HEK293 (cell line): ENCODE data around the gene UBE2E1.

Source experiments
- CTCF ChIA-PET: fragments of 350-600 bp; formaldehyde crosslinking; extraction: SDS; loops from one replicate; lab custom pipeline; 2021; ENCODE audit warnings: antibody characterized with exemption; lab: Yijun Ruan, JAX
- POLR2A ChIA-PET: fragments of 300-600 bp; formaldehyde crosslinking; extraction: SDS; loops from one replicate; lab custom pipeline; 2020; ENCODE audit warnings: antibody characterized with exemption, inconsistent platforms; lab: Yijun Ruan, JAX
- H3K27ac ChIP-seq: fragments of 200-500 bp; sonication (Bioruptor generic); 2 replicates; pipeline ENCODE4 v1.5.1; 2014; ENCODE audit warnings: low read depth, low read length, control low read depth, inconsistent platforms; ENCODE audit errors: extremely low read depth
- H3K36me3 ChIP-seq, 2 experiments: fragments of 200-500 bp in 1 of 2; sonication (Bioruptor generic) in 1 of 2; 1 replicate in 1 of 2; 2 replicates in 1 of 2; pipeline ENCODE4 v1.5.1; 2014 to 2017; ENCODE audit warnings: inconsistent platforms in 2 of 2, low read length in 2 of 2; ENCODE audit not compliant: control insufficient read depth in 2 of 2, insufficient read depth in 1 of 2
- H3K4me1 ChIP-seq: fragments of 200-500 bp; sonication (Bioruptor generic); 2 replicates; pipeline ENCODE4 v1.5.1; 2014; ENCODE audit warnings: mild to moderate bottlenecking, low read length, inconsistent platforms; ENCODE audit not compliant: control insufficient read depth, insufficient read depth
- H3K4me3 ChIP-seq: 2 replicates; pipeline ENCODE4 v1.5.1; 2011; ENCODE audit warnings: low read depth, mild to moderate bottlenecking, control low read depth, low read length, moderate library complexity
- H3K9me3 ChIP-seq: fragments of 200-500 bp; sonication (Bioruptor generic); 2 replicates; pipeline ENCODE4 v1.5.1; 2014; ENCODE audit warnings: low read depth, low read length, inconsistent platforms; ENCODE audit not compliant: control insufficient read depth, insufficient read depth
- IKZF3 ChIP-seq: fragments of 450-650 bp; IDR thresholded peaks from 2 replicates; pipeline ENCODE4 v1.5.0; 2018; ENCODE audit warnings: missing biosample characterization, mild to moderate bottlenecking, missing genetic modification characterization, moderate library complexity
- KLF16 ChIP-seq: fragments of 450-650 bp; formaldehyde crosslinking; IDR thresholded peaks from 2 replicates; pipeline ENCODE4 v1.5.1; 2017; ENCODE audit warnings: missing biosample characterization, missing genetic modification characterization
- MEIS1 ChIP-seq: sonication (generic); formaldehyde crosslinking; IDR thresholded peaks from 2 replicates; pipeline ENCODE4 v1.8.1; 2022; ENCODE audit warnings: missing genetic modification reagents, mild to moderate bottlenecking, borderline replicate concordance
- PRDM1 ChIP-seq: fragments of 450-650 bp; formaldehyde crosslinking; IDR thresholded peaks from 2 replicates; pipeline ENCODE4; 2016; ENCODE audit warnings: missing biosample characterization, missing genetic modification characterization
- SCRT2 ChIP-seq: fragments of 450-650 bp; formaldehyde crosslinking; IDR thresholded peaks from 2 replicates; pipeline ENCODE4 v1.5.1; 2016; ENCODE audit warnings: missing biosample characterization, missing genetic modification characterization
- TCF7L2 ChIP-seq: IDR thresholded peaks from 2 replicates; pipeline ENCODE4 v1.6.1; 2011; ENCODE audit warnings: low read depth, mild to moderate bottlenecking, inconsistent platforms, low read length, moderate library complexity, borderline replicate concordance
- ZBTB17 ChIP-seq: fragments of 450-650 bp; formaldehyde crosslinking; IDR thresholded peaks from 2 replicates; pipeline ENCODE4 v1.5.1; 2016; ENCODE audit warnings: missing biosample characterization, missing genetic modification characterization
- ZNF121 ChIP-seq: fragments of 450-650 bp; formaldehyde crosslinking; IDR thresholded peaks from 2 replicates; pipeline ENCODE4 v1.5.1; 2016; ENCODE audit warnings: missing biosample characterization, missing genetic modification characterization
- ZNF354C ChIP-seq: fragments of 450-650 bp; formaldehyde crosslinking; IDR thresholded peaks from 2 replicates; pipeline ENCODE4 v1.5.1; 2016; ENCODE audit warnings: missing biosample characterization, missing genetic modification characterization, low read depth, borderline replicate concordance
- ZNF596 ChIP-seq: fragments of 450-650 bp; IDR thresholded peaks from 2 replicates; pipeline ENCODE4 v1.5.0; 2018; ENCODE audit warnings: missing biosample characterization, mild to moderate bottlenecking, missing genetic modification characterization, moderate library complexity
- ZNF600 ChIP-seq: fragments of 450-650 bp; formaldehyde crosslinking; IDR thresholded peaks from 2 replicates; pipeline ENCODE4 v1.5.1; 2016; ENCODE audit warnings: missing biosample characterization, missing genetic modification characterization
- ZNF843 ChIP-seq: fragments of 450-650 bp; formaldehyde crosslinking; IDR thresholded peaks from 2 replicates; pipeline ENCODE4 v1.5.1; 2016; ENCODE audit warnings: missing biosample characterization, missing genetic modification characterization
- ZXDB ChIP-seq: fragments of 450-650 bp; formaldehyde crosslinking; IDR thresholded peaks from 2 replicates; pipeline ENCODE4 v1.5.1; 2016; ENCODE audit warnings: missing biosample characterization, missing genetic modification characterization
- TF ChIP-seq, protein P1 (sequence below): fragments of 450-650 bp; formaldehyde crosslinking; IDR thresholded peaks from 2 replicates; pipeline ENCODE4 v1.5.1; 2016; ENCODE audit warnings: missing biosample characterization, missing genetic modification characterization
- TF ChIP-seq, protein P2 (sequence below): fragments of 450-650 bp; formaldehyde crosslinking; IDR thresholded peaks from 2 replicates; pipeline ENCODE4 v1.5.1; 2016; ENCODE audit warnings: missing biosample characterization, missing genetic modification characterization
- TF ChIP-seq, protein P3 (sequence below): fragments of 450-650 bp; formaldehyde crosslinking; conservative IDR thresholded peaks from 2 replicates; pipeline ENCODE4 v1.5.1; 2016; ENCODE audit warnings: low read depth, missing biosample characterization, missing genetic modification characterization

Gene UBE2E1

DNA sequence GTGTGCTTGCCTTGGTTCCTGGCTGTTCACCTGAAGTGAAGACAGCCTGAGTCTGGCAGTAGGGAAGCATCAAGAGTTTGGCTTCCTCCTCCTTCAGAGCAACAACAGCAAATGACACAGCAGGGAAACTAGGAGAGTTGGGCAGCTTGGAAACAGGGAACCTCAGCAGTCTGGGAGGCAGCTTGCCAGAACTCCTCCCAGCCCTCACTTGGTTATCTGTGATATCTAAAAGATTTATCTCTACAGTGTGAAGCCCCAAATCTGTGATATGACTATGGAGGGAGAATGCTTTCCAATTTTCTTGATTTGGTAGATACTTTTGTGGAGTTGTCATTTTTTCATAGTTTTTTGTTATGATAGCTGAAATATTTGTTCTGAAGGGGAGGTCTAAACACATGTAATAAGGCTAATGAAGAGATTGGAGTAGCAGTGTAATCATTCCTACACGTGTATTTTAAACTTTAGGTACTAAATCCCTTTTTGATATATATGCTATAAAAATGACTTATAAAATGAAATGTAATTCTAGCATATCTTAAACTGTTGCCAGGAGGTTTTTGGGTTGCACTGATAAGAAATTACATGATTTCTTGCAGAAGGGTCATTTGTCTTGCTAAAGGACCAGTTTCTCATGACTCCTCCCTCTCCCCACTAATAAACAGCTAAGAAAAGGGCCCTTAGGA, 20.8 kb downstream of the UBE2E1 start (continued):
- TF ChIP-seq, protein P1, sequence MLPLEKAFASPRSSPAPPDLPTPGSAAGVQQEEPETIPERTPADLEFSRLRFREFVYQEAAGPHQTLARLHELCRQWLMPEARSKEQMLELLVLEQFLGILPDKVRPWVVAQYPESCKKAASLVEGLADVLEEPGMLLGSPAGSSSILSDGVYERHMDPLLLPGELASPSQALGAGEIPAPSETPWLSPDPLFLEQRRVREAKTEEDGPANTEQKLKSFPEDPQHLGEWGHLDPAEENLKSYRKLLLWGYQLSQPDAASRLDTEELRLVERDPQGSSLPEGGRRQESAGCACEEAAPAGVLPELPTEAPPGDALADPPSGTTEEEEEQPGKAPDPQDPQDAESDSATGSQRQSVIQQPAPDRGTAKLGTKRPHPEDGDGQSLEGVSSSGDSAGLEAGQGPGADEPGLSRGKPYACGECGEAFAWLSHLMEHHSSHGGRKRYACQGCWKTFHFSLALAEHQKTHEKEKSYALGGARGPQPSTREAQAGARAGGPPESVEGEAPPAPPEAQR (tag by site-specific recombination): no peak
- TF ChIP-seq ZNF843 (tag by site-specific recombination) (peak; percentile 82; the same call in 1 of the 2 replicates), ZXDB (tag by site-specific recombination) (peak; percentile 77), ZNF600 (tag by site-specific recombination) (peak; percentile 70), KLF16 (0 out of 2 replicates have a peak, but pooled peaks have one; percentile 53), MEIS1 (CRISPR knock-in tag) (no peak), ZNF354C (no peak), IKZF3 (tag by site-specific recombination) (peak; percentile 52)
- TF ChIP-seq, protein P2, sequence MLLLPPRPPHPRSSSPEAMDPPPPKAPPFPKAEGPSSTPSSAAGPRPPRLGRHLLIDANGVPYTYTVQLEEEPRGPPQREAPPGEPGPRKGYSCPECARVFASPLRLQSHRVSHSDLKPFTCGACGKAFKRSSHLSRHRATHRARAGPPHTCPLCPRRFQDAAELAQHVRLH (tag by site-specific recombination): peak; percentile 17; the same call in 1 of the 2 replicates
- TF ChIP-seq, protein P3, sequence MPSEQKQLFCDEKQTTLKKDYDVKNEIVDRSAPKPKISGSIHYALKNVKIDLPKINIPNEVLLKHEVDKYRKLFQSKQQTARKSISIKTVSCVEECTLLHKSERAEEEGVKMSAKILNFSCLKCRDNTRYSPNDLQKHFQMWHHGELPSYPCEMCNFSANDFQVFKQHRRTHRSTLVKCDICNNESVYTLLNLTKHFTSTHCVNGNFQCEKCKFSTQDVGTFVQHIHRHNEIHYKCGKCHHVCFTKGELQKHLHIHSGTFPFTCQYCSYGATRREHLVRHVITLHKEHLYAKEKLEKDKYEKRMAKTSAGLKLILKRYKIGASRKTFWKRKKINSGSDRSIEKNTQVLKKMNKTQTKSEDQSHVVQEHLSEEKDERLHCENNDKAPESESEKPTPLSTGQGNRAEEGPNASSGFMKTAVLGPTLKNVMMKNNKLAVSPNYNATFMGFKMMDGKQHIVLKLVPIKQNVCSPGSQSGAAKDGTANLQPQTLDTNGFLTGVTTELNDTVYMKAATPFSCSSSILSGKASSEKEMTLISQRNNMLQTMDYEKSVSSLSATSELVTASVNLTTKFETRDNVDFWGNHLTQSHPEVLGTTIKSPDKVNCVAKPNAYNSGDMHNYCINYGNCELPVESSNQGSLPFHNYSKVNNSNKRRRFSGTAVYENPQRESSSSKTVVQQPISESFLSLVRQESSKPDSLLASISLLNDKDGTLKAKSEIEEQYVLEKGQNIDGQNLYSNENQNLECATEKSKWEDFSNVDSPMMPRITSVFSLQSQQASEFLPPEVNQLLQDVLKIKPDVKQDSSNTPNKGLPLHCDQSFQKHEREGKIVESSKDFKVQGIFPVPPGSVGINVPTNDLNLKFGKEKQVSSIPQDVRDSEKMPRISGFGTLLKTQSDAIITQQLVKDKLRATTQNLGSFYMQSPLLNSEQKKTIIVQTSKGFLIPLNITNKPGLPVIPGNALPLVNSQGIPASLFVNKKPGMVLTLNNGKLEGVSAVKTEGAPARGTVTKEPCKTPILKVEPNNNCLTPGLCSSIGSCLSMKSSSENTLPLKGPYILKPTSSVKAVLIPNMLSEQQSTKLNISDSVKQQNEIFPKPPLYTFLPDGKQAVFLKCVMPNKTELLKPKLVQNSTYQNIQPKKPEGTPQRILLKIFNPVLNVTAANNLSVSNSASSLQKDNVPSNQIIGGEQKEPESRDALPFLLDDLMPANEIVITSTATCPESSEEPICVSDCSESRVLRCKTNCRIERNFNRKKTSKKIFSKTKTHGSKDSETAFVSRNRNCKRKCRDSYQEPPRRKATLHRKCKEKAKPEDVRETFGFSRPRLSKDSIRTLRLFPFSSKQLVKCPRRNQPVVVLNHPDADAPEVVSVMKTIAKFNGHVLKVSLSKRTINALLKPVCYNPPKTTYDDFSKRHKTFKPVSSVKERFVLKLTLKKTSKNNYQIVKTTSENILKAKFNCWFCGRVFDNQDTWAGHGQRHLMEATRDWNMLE: 0 out of 2 replicates have a peak, but pooled peaks have one; percentile 13

DNA sequence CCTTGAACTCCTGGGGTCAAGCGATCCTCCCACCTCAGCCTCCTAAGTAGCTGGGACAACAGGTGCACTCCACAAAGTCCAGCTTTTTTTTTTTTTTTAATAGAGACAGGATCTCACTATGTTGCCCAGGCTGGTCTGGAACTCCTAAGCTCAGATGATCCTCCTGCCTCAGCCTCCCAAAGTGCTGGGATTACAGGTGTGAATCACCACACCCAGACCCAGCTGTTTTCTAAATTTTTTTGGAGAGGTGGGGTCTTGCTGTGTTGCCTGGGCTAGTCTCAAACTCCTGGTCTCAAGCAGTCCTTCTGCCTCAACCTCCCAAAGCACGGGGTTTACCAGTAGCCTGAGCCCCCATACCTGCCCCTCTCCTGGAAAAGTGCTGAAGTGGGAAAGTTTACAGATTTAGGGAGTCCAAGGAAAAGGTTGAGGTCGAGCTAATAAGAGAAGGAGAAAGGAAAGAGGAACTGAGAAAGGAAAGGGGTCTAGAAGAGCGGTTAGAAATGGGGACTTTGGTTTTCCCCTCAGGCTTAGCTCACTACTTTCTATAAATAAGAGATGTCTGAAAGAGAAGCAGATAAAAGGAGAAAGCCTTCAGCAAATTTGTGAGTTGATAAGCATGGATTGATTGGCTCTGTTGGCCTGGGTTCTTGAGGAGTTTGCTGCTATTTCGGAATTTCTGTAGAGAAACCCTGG, 23.6 kb downstream of the UBE2E1 start:
- H3K36me3 ChIP-seq: peaks cover 0 to 3% of the 10 kb centered on the region in 2 experiments; a peak in 1 of 3 replicates
- H3K4me3 ChIP-seq: no peak overlapping the region
- no peaks in the 10 kb centered on the region for H3K9me3 ChIP-seq
- TF ChIP-seq ZNF596 (no peak), ZNF121 (tag by site-specific recombination) (peak; percentile 72), SCRT2 (0 out of 2 replicates have a peak, but pooled peaks have one; percentile 15), PRDM1 (peak; percentile 83)
- H3K27ac ChIP-seq: no peak overlapping the region
- H3K4me1 ChIP-seq: peaks cover 12% of the 10 kb centered on the region
- ChIA-PET POLR2A (no interaction called here), CTCF (interaction anchor here (0.6 to 2.1 kb wide), 3 partner anchors 8 to 1877 kb away, joined by 3 to 4 read pairs (median 4); no protein-coding TSS in a partner anchor)

DNA sequence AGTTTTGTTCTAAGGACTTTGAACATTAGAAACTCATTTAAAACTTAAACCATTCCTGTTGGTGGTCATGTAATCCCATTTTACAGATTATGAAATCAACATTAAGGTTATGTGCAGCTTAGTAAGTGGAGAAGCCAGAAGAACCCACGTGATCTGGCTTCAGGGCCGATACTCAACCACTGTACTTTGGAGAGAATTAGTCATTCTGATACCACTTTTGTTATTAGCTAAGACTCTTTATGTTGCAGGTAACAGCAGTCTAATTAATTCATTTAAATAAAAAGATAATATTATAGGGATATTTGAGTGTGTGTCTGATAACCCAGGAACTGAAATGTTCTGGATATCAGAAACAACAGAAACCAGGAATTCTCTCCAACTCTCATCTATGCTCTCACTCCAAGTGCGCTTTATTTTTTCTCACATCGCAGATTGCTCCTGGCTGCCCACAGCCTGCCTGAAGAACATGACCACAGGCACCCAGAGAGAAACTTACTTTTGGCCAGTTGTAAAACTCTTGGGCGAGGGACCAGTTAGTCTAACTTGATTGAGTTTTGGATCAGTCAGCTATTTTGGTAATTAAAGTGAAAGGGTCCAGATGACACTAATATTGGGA, 25.2 kb downstream of the UBE2E1 start:
- H3K4me1 ChIP-seq: peaks cover 12% of the 10 kb centered on the region
- ChIA-PET POLR2A (no interaction called here), CTCF (no interaction called here)
- TF ChIP-seq ZBTB17 (peak; percentile 34; the same call in 1 of the 2 replicates), TCF7L2 (no peak)
- H3K4me3 ChIP-seq: no peak overlapping the region
- H3K27ac ChIP-seq: no peak overlapping the region
- no peaks in the 10 kb centered on the region for H3K36me3 ChIP-seq
- no peaks in the 10 kb centered on the region for H3K9me3 ChIP-seq
